NCI-H345 treated with DMSO at 0.1 percent for 48 hours (cell line): ENCODE data around the gene RBBP4.

Source experiments
- DNase-seq: peaks from one replicate; lab custom pipeline; 2025; ENCODE audit not compliant: unreplicated experiment; lab: John Stamatoyannopoulos, UW

Gene RBBP4

GRCh38 chr1:32718527-32718926 lies 67.5 kb downstream of the RBBP4 start:
- no peak for DNase-seq

GRCh38 chr1:32719681-32720275 lies 68.8 kb downstream of the RBBP4 start:
- DNase-seq, result no peak

GRCh38 chr1:32724678-32725614 lies 73.9 kb downstream of the RBBP4 start:
- DNase-seq, result no peak

- DNase-seq, result no peak
Observed at GRCh38 chr1:32725615-32725982, 74.6 kb downstream of the RBBP4 start.

GRCh38 chr1:32727876-32728275 lies 76.9 kb downstream of the RBBP4 start:
- DNase-seq, result no peak

- DNase-seq, result no peak
Observed at GRCh38 chr1:32728413-32729077, 77.5 kb downstream of the RBBP4 start.

GRCh38 chr1:32729254-32730046 lies 78.4 kb downstream of the RBBP4 start:
- no peak for DNase-seq

- no peak for DNase-seq
Observed at GRCh38 chr1:32733582-32734321, 82.7 kb downstream of the RBBP4 start.
